ENCODE results near the gene XYLT1. TPM values are rescaled to one million over a fixed set of nuclear protein-coding genes. Genes with fewer than 3 reads are reported as not detected.

XYLT1 gene
- total and polyA plus RNA-seq, 2 of the 4 experiments (the other 2 are of a cell fraction), result 9.0 to 12.7 TPM

GRCh38 chr16:17152311-17152710 lies 318.4 kb downstream of the XYLT1 start:
- no peak overlapping the region for H3K23ac ChIP-seq (ENCODE audit: low read depth, low read length)
- no peak overlapping the region for H4K5ac ChIP-seq (ENCODE audit: low read depth, low read length)
- no peak overlapping the region for H3K14ac ChIP-seq (replicated peaks; ENCODE audit: low read depth, low read length)
- intact Hi-C loops (cut with micrococcal nuclease) (no loop called here), in situ Hi-C loops (cut with MboI; ENCODE audit: low sequenced_read_pairs) (no loop called here), dilution Hi-C loops (cut with HindIII; ENCODE audit: low sequenced_read_pairs, unreplicated experiment) (no loop called here)
- H2BK120ac ChIP-seq (ENCODE audit: low read depth, low read length), result no peak overlapping the region
- no peak overlapping the region for H2AK9ac ChIP-seq (replicated peaks; ENCODE audit: low read depth, low read length, poor library complexity)
- no peaks in the 10 kb centered on the region for H3K36me3 ChIP-seq (ENCODE audit: control insufficient read depth, insufficient read depth, low read length)
- no peak overlapping the region for H3K4ac ChIP-seq (ENCODE audit: low read depth, low read length)
- H3K9ac ChIP-seq (ENCODE audit: low read depth, low read length), result no peak overlapping the region
- no peak overlapping the region for H2AFZ ChIP-seq (replicated peaks; ENCODE audit: low read length, poor library complexity)
- no peak overlapping the region for H3K4me3 ChIP-seq (ENCODE audit: insufficient read depth, low read depth, low read length)
- CTCF ChIA-PET, result no interaction called here
- H3K9me3 ChIP-seq (ENCODE audit: control insufficient read depth, insufficient read depth, low read length), result no peaks in the 10 kb centered on the region
- TF ChIP-seq CTCF (conservative IDR thresholded peaks at IDR 0.05; ENCODE audit: low read depth, low read length), result no peak
- TF ChIP-seq CEBPB (IDR thresholded peaks at IDR 0.05; ENCODE audit: low read depth, low read length), result no peak
- TF ChIP-seq MXI1 (IDR thresholded peaks at IDR 0.05; ENCODE audit: borderline replicate concordance, low read depth, low read length), result no peak
- no peak for TF ChIP-seq RCOR1 (IDR thresholded peaks at IDR 0.05; ENCODE audit: insufficient replicate concordance, low read length)
- TF ChIP-seq NFE2L2 (IDR thresholded peaks at IDR 0.05; ENCODE audit: low read depth, low read length), result no peak
- no peak for TF ChIP-seq SMC3 (IDR thresholded peaks at IDR 0.05; ENCODE audit: low read depth, low read length)
- TF ChIP-seq USF2 (IDR thresholded peaks at IDR 0.05; ENCODE audit: low read depth, low read length), result no peak
- no peak for TF ChIP-seq BHLHE40 (IDR thresholded peaks at IDR 0.05; ENCODE audit: low read depth, low read length)
- DNase-seq, result no peak
- no peak overlapping the region for H2BK15ac ChIP-seq (ENCODE audit: low read depth, low read length)
- no peak overlapping the region for H3K56ac ChIP-seq (ENCODE audit: extremely low read depth, insufficient read depth, low read length)
- POLR2A ChIA-PET (ENCODE audit: unreplicated experiment), result no interaction called here
- no peaks in the 10 kb centered on the region for H3K4me1 ChIP-seq (ENCODE audit: control insufficient read depth, insufficient read depth, low read length)
- no peak overlapping the region for H4K8ac ChIP-seq (ENCODE audit: low read depth in 2 of 2, low read length in 2 of 2)
- no peak for ATAC-seq (ENCODE audit: low read depth)
- H4K20me1 ChIP-seq (ENCODE audit: insufficient read depth, low read length), result no peaks in the 10 kb centered on the region
- no peak overlapping the region for H2BK5ac ChIP-seq (ENCODE audit: low read depth, low read length, poor library complexity, severe bottlenecking)
- H2BK20ac ChIP-seq (ENCODE audit: low read depth, low read length), result no peak overlapping the region
- H3K4me2 ChIP-seq (ENCODE audit: low read depth, low read length), result no peak overlapping the region
- 100% methylated on average over 3 of the region's 7 CpGs; no CpG with 5 or more reads in 1 of the 2 experiments for WGBS, 2 experiments (ENCODE audit: extremely low coverage in 2 of 2, insufficient read length in 1 of 2)
- no peaks in the 10 kb centered on the region for H3K9me1 ChIP-seq (ENCODE audit: insufficient read depth, low read length)
- H3K18ac ChIP-seq (ENCODE audit: low read depth, low read length), result no peak overlapping the region
- H2AK5ac ChIP-seq (ENCODE audit: low read depth, low read length), result no peak overlapping the region
- H3K79me1 ChIP-seq (ENCODE audit: low read depth in 1 of 2, low read length in 2 of 2), result peaks cover 3 to 4% of the 10 kb centered on the region in 2 experiments; a peak in 1 of 4 replicates
- no TSS peak for BruUV-seq (replicated peaks)
- no peak overlapping the region for H3K27ac ChIP-seq (ENCODE audit: insufficient read depth, low read length)
- no peak overlapping the region for H4K91ac ChIP-seq (ENCODE audit: insufficient read depth, low read depth, low read length)
- H3K27me3 ChIP-seq (ENCODE audit: control insufficient read depth, insufficient read depth, low read length), result no peaks in the 10 kb centered on the region
